Fibroblast of lung (primary cell): ENCODE results near the gene FOXP2.

ENCODE experiments used
- EZH2 ChIP-seq: IDR thresholded peaks from 2 replicates; pipeline ENCODE4 v1.5.1; 2012; ENCODE audit warnings: low read length, control low read depth, mild to moderate bottlenecking; ENCODE audit errors: missing control alignments
- TF ChIP-seq, protein P1 (sequence below), 2 donors: IDR thresholded peaks in 1 of 2; conservative IDR thresholded peaks in 1 of 2; 1 replicate in 1 of 2; 2 replicates in 1 of 2; pipeline ENCODE4 v1.5.1; 2011 to 2012; ENCODE audit warnings: low read length in 2 of 2, control low read depth in 1 of 2, inconsistent platforms in 1 of 2, low read depth in 1 of 2, mild to moderate bottlenecking in 1 of 2

DNA sequence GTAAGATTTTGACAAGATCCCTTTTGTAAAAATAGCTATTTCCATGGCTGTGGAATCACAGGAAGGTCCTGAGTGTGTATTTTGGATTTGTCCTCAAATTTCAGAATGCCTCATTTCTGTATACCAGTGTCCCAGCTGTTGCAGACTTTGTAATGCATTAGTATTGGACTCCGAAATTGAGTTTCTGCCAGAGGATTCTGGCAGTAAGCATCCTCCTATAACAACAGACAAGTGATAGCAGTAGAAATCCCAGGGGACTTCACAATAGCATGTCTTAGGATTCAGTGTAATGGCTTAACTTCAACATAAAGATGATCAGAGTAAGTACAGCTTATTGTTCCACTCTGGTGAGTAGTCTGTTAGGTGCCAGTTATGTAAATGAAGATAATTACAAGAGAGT, 104.6 kb downstream of the FOXP2 start:
- TF ChIP-seq EZH2: no peak
- TF ChIP-seq, protein P1, sequence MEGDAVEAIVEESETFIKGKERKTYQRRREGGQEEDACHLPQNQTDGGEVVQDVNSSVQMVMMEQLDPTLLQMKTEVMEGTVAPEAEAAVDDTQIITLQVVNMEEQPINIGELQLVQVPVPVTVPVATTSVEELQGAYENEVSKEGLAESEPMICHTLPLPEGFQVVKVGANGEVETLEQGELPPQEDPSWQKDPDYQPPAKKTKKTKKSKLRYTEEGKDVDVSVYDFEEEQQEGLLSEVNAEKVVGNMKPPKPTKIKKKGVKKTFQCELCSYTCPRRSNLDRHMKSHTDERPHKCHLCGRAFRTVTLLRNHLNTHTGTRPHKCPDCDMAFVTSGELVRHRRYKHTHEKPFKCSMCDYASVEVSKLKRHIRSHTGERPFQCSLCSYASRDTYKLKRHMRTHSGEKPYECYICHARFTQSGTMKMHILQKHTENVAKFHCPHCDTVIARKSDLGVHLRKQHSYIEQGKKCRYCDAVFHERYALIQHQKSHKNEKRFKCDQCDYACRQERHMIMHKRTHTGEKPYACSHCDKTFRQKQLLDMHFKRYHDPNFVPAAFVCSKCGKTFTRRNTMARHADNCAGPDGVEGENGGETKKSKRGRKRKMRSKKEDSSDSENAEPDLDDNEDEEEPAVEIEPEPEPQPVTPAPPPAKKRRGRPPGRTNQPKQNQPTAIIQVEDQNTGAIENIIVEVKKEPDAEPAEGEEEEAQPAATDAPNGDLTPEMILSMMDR (conservative IDR thresholded peaks at IDR 0.05 in 1 of 2, IDR thresholded peaks at IDR 0.05 in 1 of 2; ENCODE audit: low read depth in 1 of 2, low read length in 2 of 2): no peak
